Type B pancreatic cell (in vitro differentiated cells): ENCODE measurements around the gene CRHR2. TPM values are rescaled to one million over a fixed set of nuclear protein-coding genes. Genes with fewer than 3 reads are reported as not detected.
A peak's percentile ranks its signal among the peaks of the same experiment; 100 is the strongest.

ENCODE experiments used
- DNase-seq: peaks from one replicate; pipeline ENCODE4 v3.0.0; 2021; ENCODE audit warnings: mixed read lengths; ENCODE audit not compliant: unreplicated experiment; ENCODE audit errors: extremely low spot score
- H3K27ac Mint-ChIP-seq: 2 replicates; pipeline ENCODE4 v1.8.0; 2021; ENCODE audit warnings: mild to moderate bottlenecking, mixed read lengths
- H3K27me3 Mint-ChIP-seq: 2 replicates; pipeline ENCODE4 v1.8.0; 2021; ENCODE audit warnings: mixed read lengths
- H3K36me3 Mint-ChIP-seq: 2 replicates; pipeline ENCODE4 v1.8.0; 2021; ENCODE audit warnings: mixed read lengths
- H3K4me1 Mint-ChIP-seq: one replicate; pipeline ENCODE4 v1.8.0; 2021; ENCODE audit warnings: mixed read lengths; ENCODE audit not compliant: unreplicated experiment
- H3K4me3 Mint-ChIP-seq: 2 replicates; pipeline ENCODE4 v1.8.0; 2021; ENCODE audit warnings: mild to moderate bottlenecking, mixed read lengths
- H3K9me3 Mint-ChIP-seq: 2 replicates; pipeline ENCODE4 v1.8.0; 2021; ENCODE audit warnings: mixed read lengths
- total RNA-seq: library from RNA; stranded (reverse); gene quantifications from 2 replicates; pipeline ENCODE4 v1.2.1, GENCODE V29; 2021; ENCODE audit warnings: low replicate concordance
- TF ChIP-seq, protein P1 (sequence below): fragments of 200-600 bp; sonication (generic); conservative IDR thresholded peaks from 2 replicates; pipeline ENCODE4 v1.5.0; 2021; ENCODE audit warnings: antibody characterized with exemption, mild to moderate bottlenecking

Gene CRHR2
- total RNA-seq, 1 donor from 2014 or later = 0.27 TPM

DNA sequence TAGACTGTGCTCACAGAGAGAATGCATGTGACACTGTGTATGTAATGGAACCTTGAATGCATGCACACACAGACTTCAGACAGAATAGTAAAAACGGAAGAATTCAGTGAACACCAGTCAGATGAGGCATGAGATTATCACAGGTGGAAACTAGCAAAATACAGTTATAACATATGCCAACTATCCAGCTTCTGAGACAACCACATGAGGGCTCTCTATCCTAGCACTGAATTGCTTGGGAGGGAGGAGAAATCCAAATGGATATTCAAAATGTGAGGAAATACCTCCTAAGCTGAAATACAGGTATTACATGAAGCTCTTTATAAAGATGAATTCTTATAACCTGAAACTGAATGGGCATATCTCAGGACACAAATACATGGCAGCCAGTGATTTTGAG lies 57.0 kb downstream of the CRHR2 start:
- H3K4me3 Mint-ChIP-seq = no peak overlapping the region
- DNase-seq = no peak
- no peaks in the 10 kb centered on the region for H3K27me3 Mint-ChIP-seq
- H3K9me3 Mint-ChIP-seq = no peaks in the 10 kb centered on the region
- TF ChIP-seq, protein P1, sequence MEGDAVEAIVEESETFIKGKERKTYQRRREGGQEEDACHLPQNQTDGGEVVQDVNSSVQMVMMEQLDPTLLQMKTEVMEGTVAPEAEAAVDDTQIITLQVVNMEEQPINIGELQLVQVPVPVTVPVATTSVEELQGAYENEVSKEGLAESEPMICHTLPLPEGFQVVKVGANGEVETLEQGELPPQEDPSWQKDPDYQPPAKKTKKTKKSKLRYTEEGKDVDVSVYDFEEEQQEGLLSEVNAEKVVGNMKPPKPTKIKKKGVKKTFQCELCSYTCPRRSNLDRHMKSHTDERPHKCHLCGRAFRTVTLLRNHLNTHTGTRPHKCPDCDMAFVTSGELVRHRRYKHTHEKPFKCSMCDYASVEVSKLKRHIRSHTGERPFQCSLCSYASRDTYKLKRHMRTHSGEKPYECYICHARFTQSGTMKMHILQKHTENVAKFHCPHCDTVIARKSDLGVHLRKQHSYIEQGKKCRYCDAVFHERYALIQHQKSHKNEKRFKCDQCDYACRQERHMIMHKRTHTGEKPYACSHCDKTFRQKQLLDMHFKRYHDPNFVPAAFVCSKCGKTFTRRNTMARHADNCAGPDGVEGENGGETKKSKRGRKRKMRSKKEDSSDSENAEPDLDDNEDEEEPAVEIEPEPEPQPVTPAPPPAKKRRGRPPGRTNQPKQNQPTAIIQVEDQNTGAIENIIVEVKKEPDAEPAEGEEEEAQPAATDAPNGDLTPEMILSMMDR = peak; percentile 25
- peaks cover 40% of the 10 kb centered on the region for H3K36me3 Mint-ChIP-seq
- H3K27ac Mint-ChIP-seq = no peak overlapping the region
- no peaks in the 10 kb centered on the region for H3K4me1 Mint-ChIP-seq

- no peak overlapping the region for H3K4me3 Mint-ChIP-seq
- no peak overlapping the region for H3K27ac Mint-ChIP-seq
- H3K4me1 Mint-ChIP-seq = no peaks in the 10 kb centered on the region
- no peaks in the 10 kb centered on the region for H3K27me3 Mint-ChIP-seq
- DNase-seq = no peak
- peaks cover 39% of the 10 kb centered on the region for H3K36me3 Mint-ChIP-seq
- TF ChIP-seq, protein P1 = no peak
- no peaks in the 10 kb centered on the region for H3K9me3 Mint-ChIP-seq
Observed at GRCh38 chr7:30618961-30619360, 63.3 kb downstream of the CRHR2 start.

DNA sequence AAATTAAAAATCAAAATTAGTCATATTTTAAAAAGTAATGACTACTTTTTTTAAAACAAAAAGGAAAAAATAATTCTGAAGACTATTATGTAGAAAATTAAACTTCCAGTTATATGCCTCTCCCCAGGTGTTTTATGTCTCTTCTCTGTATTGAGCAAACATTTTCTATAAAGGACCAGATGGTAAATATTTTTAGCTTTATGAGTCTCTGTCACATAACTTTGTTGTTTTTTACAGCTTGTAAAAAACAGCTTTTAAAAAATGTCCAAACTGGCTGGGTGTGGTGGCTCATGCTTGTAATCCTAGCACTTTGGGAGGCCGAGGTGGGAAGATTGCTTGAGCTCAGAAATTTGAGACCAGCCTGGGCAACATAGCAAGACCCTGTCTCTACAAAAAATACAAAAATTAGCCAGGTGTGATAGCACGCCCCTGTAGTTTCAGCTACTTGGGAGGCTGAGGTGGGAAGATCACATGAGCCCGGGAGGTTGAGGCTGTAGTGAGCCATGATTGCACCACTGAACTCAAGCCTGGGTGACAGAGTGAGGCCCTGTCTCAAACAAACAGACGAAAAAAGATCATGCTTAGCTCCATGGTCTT lies 64.1 kb downstream of the CRHR2 start:
- Mint-ChIP-seq H3K4me3 (no peak overlapping the region), H3K27me3 (no peaks in the 10 kb centered on the region), H3K27ac (no peak overlapping the region), H3K4me1 (no peaks in the 10 kb centered on the region), H3K9me3 (no peaks in the 10 kb centered on the region), H3K36me3 (peaks cover 42% of the 10 kb centered on the region)
- TF ChIP-seq, protein P1 = no peak
- no peak for DNase-seq

- H3K4me3 Mint-ChIP-seq = no peak overlapping the region
- H3K27me3 Mint-ChIP-seq = no peaks in the 10 kb centered on the region
- no peak overlapping the region for H3K27ac Mint-ChIP-seq
- no peaks in the 10 kb centered on the region for H3K9me3 Mint-ChIP-seq
- TF ChIP-seq, protein P1 = no peak
- DNase-seq = no peak
- H3K4me1 Mint-ChIP-seq = no peaks in the 10 kb centered on the region
- peaks cover 45% of the 10 kb centered on the region for H3K36me3 Mint-ChIP-seq
Observed at GRCh38 chr7:30617359-30617758, 64.9 kb downstream of the CRHR2 start.

GRCh38 chr7:30616318-30616717 lies 65.9 kb downstream of the CRHR2 start:
- TF ChIP-seq, protein P1 = no peak
- no peak for DNase-seq
- Mint-ChIP-seq H3K27ac (no peak overlapping the region), H3K4me1 (no peaks in the 10 kb centered on the region), H3K36me3 (peaks cover 40% of the 10 kb centered on the region), H3K27me3 (no peaks in the 10 kb centered on the region), H3K4me3 (no peak overlapping the region), H3K9me3 (no peaks in the 10 kb centered on the region)
